NCI-H69 (cell line): ENCODE results near the gene GPC3.

ENCODE experiments used
- DNase-seq: peaks from one replicate; lab custom pipeline; 2025; lab: John Stamatoyannopoulos, UW

Gene GPC3

GRCh38 chrX:133968109-133968508 lies 17.3 kb downstream of the GPC3 start:
- no peak for DNase-seq

GRCh38 chrX:133966199-133966598 lies 19.2 kb downstream of the GPC3 start:
- no peak for DNase-seq

GRCh38 chrX:133965321-133965720 lies 20.1 kb downstream of the GPC3 start:
- DNase-seq, result no peak

- DNase-seq, result no peak
Observed at GRCh38 chrX:133961046-133961445, 24.3 kb downstream of the GPC3 start.

GRCh38 chrX:133959972-133960371 lies 25.4 kb downstream of the GPC3 start:
- no peak for DNase-seq

- no peak for DNase-seq
Observed at GRCh38 chrX:133958997-133959688, 26.3 kb downstream of the GPC3 start.

- no peak for DNase-seq
Observed at GRCh38 chrX:133956570-133957340, 28.6 kb downstream of the GPC3 start.

- DNase-seq, result no peak
Observed at GRCh38 chrX:133953785-133954355, 31.5 kb downstream of the GPC3 start.

- DNase-seq, result no peak
Observed at GRCh38 chrX:133953078-133953477, 32.3 kb downstream of the GPC3 start.

- DNase-seq, result no peak
Observed at GRCh38 chrX:133951098-133951497, 34.3 kb downstream of the GPC3 start.

- DNase-seq, result no peak
Observed at GRCh38 chrX:133950214-133950613, 35.2 kb downstream of the GPC3 start.

GRCh38 chrX:133948895-133949294 lies 36.5 kb downstream of the GPC3 start:
- DNase-seq, result no peak

GRCh38 chrX:133947996-133948395 lies 37.4 kb downstream of the GPC3 start:
- DNase-seq, result no peak

- DNase-seq, result no peak
Observed at GRCh38 chrX:133947022-133947421, 38.4 kb downstream of the GPC3 start.

- DNase-seq, result no peak
Observed at GRCh38 chrX:133943507-133943906, 41.9 kb downstream of the GPC3 start.

GRCh38 chrX:133939655-133940302 lies 45.6 kb downstream of the GPC3 start:
- DNase-seq, result no peak

- no peak for DNase-seq
Observed at GRCh38 chrX:133938530-133938929, 46.9 kb downstream of the GPC3 start.

GRCh38 chrX:133937022-133937421 lies 48.4 kb downstream of the GPC3 start:
- DNase-seq, result no peak

- no peak for DNase-seq
Observed at GRCh38 chrX:133935076-133935475, 50.3 kb downstream of the GPC3 start.

- DNase-seq, result no peak
Observed at GRCh38 chrX:133933316-133933715, 52.1 kb downstream of the GPC3 start.

- DNase-seq, result no peak
Observed at GRCh38 chrX:133929836-133930464, 55.4 kb downstream of the GPC3 start.

GRCh38 chrX:133928365-133928764 lies 57.0 kb downstream of the GPC3 start:
- DNase-seq, result no peak
